Effector CD8-positive, alpha-beta T cell (primary cell): Measurements from ENCODE around the gene CALML5.

Source experiments
- DNase-seq: peaks from one replicate; lab custom pipeline; 2025; lab: John Stamatoyannopoulos, UW

Gene CALML5

GRCh38 chr10:5515948-5516761, 16.8 kb upstream of the CALML5 start:
- DNase-seq = no peak

- DNase-seq = no peak
These were observed 15.0 kb upstream of the CALML5 start for GRCh38 chr10:5514226-5514850.

DNA sequence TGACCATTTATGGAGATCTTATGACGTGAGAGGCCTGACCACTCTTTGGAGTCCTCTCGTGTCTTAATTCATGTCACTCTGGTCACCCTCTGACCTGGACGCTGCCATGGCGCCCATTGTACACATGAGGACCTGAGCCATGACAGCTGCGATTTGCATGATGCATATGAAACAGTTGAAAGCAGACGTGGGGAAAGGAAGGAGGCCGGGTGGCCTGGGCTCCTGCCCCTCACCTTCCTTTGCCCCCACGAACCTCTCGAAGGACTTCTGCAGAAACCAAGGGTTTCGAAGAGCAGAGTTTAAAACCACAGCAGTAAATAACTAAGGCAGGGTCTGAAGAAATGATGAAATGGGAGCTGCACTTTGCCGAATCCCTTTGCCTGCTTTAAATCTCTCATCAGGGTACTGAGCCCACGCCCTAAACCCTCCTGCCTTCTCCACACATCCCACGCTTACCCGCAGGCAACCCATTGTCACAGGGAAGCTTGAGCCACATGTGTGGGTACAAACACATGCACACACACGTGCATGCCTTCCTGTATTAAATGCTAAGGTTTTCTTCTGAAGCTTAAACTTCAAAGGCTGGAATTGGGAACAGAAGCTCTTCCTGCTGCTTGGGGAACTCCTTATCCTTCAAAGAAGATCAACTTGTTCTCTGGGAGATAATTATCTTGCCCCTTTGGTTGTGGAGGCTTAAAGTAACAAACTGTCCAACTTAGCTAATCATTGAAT, 13.7 kb upstream of the CALML5 start:
- no peak for DNase-seq

DNA sequence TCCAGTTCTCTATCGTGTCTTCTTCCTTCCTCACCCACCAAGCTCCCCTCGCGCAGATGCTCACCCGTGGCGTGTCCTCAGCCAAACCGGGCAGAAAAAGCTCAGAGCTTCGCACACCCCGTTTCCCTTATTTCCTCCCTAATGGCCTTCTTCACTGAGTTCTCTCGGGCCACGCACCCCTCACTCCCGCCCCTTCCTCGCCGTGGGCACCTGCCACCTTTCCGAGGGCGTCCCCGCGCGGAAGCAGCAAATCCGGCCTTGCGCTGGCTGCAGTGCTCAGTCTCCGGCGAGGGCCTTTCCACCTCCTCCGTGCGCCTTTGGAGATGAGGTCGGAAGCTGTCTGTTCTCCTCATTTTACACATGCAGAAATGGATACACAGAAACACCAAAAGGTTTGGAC, 13.0 kb upstream of the CALML5 start:
- DNase-seq = no peak

DNA sequence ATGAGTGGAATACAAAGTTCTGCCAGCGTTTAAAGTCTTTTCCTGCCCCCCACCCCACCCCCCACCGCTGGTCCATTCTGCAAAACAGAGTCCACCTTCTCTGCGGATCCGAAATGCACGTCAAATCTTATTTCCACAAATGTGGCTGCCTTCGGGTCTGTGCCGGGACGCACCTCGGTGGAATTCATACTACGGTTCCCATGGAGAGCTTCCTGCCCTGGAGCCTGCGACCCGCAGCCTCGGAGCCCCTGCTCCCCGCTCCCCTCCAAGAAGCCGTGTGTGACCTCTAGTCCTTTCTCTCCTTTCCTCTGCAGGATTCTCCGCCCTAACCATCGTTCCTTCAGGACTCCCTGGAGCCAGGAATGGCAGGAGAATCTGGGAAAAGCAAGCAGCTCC, 12.5 kb upstream of the CALML5 start:
- no peak for DNase-seq

DNA sequence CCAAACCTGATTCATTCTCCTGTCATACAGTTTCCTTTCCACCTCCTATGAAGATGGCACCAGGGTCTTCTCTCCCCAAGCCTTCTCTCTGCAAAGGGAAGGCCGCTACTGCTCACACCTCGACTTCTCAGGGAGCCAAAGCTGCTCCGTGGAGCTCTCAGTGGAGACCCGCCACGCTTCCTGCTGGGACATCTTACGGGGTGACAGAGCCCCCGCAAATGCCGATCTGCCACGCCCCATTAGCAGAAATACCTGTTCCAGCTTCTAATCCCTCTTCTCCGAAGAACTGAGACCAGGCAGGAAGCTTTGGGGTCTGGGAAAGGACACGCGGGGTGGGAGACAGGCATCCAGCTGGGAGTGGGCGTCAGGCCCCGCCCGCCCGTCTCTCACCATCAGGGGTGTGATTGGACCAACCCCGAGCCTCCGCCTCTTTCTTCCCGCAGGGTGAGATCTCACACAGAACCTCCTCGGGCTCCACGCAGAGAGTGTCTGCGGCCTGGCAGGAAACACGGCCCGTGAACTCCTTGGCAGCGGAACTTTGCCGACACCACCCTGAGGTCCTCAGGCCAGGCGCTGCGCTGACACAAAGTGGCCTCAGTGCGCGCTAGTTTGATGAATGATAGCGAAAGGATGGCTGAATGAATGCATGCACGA, 12.0 kb upstream of the CALML5 start:
- no peak for DNase-seq

DNA sequence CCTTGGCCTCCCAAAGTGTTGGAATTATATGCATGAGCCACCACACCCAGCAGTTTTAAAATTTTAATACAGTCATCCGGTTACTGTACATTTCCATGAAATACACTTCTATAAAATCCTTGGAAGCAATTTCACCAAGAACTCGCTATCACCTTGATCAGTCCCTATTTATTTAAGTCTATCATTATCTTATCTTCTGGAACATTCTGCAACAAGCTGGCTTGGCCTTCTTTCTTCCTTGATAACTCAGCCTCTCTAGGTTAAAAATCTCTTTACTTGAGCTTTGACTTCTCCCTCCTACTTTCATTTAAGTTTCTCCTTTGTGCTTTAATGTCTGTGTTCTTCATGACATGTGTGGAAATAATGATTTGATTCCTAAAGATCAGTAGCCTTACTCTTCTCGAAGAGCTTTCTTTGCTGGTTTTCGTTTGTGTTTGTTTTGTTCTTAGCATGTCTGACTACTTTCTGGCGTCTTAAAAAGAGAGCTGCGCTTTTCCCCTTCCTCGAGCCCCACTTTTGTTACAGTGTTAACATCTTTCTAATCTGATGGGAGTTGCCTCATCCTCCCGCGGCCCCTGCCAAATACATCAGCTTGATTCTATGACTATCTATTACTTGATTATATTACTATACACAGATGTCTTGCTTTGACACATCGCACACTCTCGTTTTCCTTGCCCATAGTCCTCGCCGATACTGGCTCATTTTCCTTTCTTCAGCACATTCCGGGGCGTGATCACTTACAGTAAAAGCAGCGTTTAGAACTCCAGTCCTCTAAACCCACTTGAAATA, 11.1 kb upstream of the CALML5 start:
- DNase-seq = no peak

GRCh38 chr10:5509691-5510090, 10.3 kb upstream of the CALML5 start:
- DNase-seq = no peak

GRCh38 chr10:5509236-5509635, 9.9 kb upstream of the CALML5 start:
- DNase-seq = no peak

GRCh38 chr10:5508786-5509185, 9.4 kb upstream of the CALML5 start:
- no peak for DNase-seq

DNA sequence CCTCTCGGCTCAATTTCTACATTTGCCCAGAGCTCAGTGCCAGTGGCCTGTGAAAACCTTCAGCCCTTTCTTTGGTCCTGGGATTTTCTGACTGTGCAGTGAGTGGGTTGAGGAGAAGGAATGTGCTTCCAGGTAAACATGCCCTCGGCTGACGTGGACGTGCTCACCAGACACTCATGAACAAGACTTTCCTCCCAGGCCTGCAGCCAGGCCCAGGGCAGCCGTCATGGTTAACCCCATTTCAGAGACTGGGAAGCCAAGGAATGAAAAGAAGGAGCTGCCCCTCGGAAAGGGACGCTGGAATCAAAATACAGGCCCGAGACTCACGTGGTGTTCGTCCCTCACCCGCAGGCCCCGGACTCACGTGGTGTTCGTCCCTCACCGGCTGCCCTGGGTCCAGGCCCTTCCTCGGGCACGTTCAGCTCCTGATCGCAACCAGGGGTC, 8.8 kb upstream of the CALML5 start:
- DNase-seq = no peak

DNA sequence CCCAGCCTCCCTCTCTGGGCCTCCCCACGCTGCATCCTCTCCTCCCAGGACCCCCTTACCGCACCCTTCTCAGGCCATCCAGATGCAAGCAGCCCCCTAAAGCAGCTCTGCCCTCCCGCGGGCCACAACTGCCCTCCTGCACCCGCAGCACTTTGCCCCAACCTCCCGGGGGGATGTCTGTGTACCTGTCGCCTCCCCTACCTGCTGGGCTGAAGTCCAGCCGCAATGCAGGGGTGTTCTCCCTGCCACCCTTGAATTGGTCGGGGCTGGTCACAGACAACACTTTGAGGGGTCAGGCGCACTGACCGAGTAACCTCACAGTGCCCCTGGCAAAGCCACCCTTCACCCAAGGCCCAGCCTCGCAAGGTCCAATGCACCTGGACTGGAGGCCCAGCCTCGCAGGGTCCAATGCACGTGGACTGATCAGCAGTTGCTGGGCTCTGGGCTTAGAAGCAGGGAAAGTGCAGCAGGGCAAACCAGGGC, 8.3 kb upstream of the CALML5 start:
- no peak for DNase-seq

DNA sequence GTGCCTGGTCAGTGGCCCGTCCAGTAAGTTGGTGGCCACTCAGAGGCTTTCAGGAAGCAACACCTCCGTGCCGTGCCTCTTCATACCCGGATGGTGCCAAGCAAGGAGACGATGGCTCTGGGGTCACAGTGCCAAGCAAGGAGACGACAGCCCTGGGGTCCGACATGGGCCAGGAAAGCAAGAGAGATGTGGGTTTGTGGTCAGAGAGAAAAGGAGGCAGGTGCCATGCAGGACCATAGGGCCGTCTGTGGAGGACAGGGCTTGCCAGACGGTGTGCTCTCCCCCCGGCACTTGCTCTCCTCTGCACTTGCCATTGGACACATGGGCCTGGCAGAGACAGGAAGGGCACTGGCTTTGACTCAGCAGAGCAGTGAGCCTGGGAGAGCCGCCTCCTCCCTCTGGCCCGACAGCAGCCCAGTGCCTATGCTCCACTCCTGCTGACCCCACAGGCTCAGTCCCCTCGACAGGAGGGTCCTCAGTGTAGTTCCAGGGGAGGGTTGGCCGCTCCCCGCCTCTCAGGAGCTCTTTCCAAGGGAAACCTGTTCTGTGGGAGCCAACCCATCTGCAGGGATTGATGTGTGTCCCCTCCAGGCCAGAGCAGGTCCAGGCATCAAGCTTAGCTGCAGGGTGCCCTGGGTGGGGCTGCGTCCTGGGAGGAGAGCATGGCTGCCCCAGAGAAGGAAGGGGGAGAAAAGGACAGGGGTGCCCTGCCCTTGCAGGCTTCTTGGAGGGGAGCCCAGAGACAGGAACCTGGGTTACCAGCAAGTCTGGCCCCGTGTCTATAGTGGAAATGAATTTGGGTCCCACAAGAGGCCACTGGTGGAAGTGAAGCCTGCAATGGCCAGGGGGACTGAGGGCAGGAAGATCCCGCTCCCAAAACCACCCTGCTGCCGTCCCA, 7.6 kb upstream of the CALML5 start:
- DNase-seq = no peak

DNA sequence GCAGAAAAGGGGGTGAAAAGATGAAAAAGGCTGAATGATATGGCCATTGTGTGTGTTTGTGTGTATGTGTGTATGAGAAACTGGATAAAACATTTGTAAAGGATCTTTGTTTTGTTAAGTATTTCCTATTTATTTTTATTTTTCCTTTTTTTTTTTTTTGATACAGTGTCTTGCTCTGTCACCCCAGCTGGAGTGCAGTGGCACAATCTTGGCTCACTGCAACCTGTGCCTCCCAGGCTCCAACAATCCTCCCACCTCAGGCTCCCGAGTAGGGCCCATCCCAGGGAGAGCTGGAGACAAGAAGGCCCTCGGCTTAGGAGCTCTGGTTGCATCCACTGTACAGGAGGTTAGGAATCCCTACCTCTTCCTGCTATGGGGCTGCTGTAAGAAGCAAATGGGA, 6.9 kb upstream of the CALML5 start:
- DNase-seq = no peak

DNA sequence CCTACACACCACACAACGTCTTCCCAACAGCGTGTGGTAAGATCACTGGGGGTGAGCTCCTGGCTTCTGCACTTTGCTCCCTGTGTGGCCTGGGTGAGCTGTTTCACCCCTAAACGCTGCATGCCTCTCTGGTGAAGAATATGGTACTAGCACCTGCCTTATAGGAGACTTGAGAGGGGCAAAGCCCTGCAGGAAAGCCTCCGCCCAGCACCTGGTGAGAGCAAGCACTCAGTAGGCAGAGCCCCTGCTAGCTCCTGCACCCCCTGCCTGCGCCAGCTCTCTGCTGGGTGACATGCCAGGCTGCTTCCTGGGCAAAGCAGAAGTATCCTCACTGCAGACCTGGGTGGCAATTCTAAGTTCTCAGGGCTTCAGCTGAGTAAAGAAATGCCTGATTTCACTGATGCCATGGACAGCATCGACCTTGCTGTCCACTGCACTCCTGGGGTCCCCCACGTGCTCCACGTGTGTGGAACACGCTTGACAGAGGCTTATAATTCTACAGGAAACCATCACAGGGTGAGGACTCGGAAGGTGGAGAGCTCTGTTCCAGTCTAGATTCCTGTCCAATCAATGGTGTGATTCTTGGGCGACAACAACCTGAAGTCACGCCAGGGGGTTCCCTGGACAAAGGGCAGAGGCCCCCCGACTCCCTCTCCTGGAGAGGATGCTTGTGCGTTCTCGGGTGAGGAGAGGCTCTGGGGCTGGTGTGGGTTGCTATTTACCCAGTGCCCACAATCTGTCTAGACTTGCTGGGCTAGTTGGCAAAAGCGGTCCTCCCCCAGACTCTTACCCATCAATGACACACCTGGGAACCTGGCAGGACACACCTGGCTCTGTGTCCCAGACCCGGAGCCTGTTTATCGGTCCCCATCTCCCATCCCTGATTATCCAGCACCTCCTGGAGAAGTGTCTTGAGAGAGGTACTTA, 5.0 kb upstream of the CALML5 start:
- DNase-seq = no peak

DNA sequence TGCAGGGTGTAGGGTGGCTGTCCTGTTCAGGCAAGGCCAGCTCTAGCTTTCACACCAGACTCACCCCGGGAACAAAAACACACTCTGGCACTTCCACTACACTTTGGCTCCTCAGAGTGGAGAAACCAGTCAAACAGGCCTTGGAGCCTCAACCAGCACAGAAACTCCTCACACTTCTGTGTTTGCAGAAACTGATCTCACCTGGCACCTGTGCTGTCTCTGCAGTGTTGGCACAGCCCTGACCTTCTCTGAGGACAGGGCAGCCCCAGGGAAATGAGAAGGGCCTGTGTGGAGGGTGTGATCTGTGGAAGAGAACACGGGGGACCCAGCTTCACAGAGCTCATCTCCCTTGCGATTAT, 4.1 kb upstream of the CALML5 start:
- no peak for DNase-seq

DNA sequence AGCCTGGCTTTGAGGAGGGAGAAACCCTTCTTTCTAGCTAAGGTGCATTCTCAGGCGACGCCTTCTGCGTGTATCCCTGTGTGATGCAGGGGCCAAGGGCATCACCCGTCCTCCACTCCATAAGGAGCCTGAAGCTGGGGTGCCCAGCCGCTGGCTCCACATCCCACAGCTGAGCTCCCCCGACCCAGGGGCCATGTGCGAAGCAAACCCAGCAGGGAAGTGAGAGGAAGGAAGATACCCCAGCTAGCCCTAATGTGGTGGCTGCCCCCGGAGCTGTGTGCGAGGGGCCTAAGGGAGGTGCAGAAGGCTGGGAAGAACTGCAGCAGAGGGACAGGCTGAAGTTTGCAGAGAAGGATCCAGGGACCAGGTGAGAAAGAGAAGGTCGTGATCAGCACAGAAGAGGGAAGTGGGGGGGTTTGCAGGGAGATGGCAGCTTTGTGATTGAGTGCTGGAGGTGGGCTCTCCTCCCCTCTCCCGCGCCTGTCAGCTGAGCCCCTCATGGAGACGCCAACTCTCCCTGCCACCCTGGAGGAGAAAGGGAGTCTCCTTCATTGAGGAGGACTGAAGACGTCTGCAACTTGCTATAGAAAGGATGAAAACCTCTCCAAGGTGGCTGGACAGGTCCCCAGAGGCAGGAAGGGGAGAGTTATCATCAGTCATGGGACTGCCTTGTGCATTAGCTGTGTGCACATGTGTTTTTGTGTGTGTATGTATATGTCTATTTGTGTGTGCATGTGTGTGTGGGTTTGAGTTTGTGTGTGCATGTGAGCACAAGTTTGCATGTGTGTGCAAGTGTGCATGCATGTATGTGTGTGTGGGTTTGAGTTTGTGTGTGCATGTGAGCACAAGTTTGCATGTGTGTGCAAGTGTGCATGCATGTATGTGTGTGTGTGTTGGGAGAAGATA, 3.5 kb upstream of the CALML5 start:
- no peak for DNase-seq

GRCh38 chr10:5502061-5502521, 2.7 kb upstream of the CALML5 start:
- DNase-seq = no peak
